HG03378 (cell line): ENCODE results near the gene MEIOC.
"Not testable (repeated sequence)": the region's sequence is repeated elsewhere in the genome, so short reads cannot be mapped to it uniquely, and the experiment has no call there.

Source experiments
- ATAC-seq: cut with Tn5 transposase; IDR thresholded peaks from one replicate; pipeline ENCODE4 v1.9.1; 2021; ENCODE audit warnings: mild to moderate bottlenecking, moderate library complexity; ENCODE audit not compliant: unreplicated experiment

MEIOC gene

DNA sequence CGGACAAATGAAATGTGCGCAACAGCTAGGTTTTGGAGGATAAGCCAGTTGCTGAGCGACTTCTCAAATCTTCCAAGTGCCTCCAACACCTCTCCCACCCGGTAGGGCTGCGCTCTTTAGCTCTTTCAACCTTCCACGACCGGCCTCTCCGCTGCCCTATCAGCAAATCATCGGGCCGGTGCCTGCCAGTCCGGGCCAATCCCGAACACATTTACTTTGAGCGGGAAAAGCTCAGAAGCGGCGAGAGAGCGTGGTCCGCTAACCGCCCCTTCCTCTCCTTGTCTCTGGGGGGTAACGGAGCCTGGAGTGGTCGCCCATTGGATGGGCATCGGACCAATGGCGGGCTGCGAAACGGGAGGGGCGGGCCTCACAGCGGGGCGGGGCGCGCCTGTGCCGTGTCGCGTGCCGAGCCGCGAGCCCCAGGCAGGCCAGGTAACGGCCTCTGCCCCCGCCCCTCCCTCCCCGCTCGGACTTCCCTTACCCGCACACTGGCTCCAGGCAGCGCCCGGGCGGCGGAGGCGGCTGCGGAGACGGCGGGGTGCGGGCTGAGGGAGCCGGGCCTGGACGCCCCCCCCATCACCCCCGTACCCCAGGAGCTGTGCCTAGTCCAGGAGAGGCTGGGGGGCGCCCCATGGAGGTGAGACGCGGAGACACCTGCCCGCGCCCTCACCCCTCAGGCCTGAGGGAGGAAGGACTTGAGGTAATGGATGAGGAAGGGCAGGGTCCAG lies at the start of gene MEIOC:
Gene MEIOC, plus strand, starts transcription at position 486 of the 728 bp plus-strand sequence. Its CDS starts 146 bp downstream, at position 632.
- no peak for ATAC-seq

DNA sequence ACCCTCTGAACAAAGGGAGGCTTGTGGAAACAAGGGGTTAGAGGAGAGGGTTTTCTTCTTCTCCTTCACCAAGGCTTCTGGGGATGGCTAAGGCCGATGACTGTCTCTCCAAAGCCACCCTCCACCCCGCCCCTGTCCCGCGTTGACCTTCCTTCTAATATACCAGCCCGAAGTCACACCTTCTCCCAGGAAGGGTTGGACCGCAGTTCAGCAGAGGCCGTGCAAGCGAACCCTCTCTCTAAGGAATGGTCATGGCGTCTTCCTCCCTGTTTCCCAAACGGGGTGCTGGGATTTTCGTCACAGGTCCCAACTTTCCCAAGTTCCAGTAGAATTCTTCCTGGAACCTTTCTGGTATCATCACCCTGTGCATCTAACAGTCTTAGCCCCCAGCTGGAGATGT lies 49.6 kb upstream of the MEIOC start:
- ATAC-seq: no peak

DNA sequence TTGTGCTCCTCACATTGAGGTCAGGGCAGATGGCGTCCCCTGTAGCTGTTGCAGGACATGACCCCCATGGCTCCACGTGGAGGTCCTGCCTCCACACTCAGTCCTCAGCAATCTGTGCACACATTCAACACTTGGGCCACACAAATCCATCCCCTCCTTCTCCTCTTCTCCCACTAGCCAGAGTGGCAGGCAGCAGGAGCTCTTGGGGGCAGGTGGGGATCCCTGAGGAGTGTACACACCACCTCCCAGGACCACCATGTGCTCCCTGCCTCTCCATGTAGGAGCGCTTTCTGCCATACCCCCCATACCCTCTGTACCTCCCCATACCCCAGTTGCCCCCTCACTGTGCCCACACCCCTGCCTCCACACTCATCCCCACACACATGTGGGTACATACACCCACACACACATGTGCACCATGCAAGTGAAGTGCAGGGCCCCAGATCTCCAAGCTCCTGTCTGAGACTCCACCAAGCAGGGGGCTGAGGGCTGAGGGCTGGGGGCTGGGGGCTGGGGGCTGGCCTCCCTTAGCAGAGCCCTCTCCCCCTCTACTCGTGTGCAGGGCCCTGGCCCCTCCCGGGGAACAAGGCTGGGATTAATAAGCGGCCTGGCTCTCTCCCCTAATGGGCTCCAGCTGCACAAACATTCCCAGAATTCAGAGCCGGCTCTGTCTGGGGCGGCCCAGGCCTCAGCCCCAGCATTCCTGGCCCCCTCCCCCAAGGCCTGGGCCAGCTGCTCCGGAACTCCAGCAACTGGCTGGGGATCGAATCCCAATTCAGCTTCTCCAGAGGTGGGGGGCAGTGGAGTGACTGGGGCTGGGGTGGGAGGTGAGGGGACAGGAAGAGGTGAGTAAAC lies 48.2 kb upstream of the MEIOC start:
- no peak for ATAC-seq

DNA sequence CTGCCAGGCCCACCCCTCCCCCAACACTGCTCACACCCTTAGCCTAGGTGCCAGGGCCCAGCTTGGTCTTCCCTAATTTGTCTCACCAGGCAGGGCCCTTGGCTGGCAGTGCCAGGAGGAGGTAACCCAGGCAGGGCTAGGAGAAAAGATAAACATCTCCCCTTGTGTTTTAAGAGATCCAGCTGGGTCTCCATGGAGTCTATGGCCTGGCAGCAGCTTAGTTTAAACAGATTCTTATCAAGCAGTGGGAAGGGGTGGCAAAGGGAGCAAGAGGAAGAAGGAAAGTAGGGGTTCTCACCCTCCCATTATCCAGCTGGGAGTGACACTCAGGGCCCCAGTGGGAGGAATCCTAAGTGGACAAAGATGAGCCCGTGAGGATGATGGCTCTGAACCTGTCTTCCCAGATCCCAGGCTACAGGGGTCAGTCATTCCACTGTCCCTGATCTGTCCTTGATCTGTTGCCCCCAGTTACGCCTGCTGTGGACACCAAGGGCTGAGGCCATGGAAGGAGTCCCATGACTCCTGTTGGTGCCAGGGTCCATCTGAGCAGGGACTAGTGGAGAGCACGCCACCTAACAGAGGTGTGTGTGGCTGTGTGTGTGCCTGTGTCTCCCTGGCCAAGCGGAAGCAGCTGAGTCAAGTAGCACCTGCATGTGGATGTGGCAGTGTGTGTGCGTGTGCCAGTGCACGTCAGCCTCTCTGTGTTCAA lies 47.4 kb upstream of the MEIOC start:
- no peak for ATAC-seq

DNA sequence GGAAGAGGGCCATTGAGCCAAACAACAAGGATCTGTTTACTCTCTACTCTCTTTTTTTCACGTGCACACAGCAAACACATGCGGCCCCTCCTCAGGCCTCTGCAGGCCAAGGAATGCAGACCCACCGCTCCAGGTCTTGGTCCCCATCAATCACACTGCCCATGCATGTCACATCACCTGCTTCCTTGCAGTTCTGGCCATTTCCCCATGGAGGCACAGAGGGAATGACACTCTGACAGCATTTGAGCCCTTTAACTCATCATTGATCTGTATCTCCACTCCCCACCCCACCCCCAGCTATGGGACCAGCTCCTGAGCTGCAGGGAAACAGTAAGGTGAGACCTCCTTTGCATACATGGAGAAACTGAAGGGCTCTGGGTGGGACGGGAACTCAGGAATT lies 45.9 kb upstream of the MEIOC start:
- ATAC-seq: no peak

DNA sequence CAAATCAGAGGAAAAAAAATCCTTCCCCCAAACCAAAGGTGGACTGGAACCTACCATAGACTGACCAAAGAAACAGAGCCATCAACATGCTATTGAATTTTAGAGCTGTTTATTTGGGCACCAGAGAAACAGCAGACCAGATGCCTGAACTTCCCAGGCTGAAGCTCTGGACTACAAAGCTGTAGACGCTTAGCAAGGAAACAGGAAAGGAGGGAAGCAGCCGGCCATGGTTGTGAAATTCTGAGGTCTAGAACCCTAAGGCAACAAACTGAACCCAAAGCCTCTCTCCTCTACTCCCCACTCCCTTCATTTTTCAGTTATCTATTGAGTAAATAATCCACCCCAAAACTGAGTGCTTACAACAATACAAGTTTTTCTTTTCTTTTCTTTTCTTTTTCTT lies 45.4 kb upstream of the MEIOC start:
- ATAC-seq: no peak

DNA sequence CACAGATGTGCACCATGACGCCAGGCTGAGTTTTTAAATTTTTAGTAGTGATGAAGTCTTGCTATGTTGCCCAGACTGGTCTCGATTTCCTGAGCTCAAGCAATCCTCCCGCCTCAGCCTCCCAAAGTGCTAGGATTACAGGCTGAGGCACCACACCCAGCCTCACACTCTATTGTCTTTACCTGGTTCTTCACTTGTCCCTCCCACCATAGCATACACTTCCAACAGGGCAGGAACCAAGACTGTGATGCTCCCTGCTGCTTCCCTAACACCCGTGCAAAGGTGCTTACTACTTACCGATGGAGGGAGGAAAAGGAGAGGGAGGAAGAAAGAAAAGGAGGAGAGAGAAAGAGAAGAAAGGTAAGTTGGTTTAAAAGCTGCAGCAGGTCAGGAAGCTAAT lies 41.4 kb upstream of the MEIOC start:
- ATAC-seq: no peak

DNA sequence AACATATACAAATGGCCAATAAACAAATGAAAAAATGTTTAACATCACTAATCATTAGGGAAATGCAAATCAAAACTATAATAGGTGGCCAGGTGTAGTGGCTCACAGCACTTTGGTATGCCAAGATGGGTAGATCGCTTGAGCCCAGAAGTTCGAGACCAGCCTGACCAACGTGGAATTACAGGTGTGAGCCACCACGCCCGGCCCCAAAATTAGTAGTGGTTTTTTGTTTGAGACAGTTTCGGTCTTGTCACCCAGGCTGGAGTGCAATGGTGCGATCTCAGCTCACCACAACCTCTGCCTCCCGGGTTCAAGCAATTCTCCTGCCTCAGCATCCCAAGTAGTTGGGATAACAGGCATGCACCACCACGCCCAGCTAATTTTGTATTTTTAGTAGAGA lies 37.6 kb upstream of the MEIOC start:
- not testable (repeated sequence) for ATAC-seq

DNA sequence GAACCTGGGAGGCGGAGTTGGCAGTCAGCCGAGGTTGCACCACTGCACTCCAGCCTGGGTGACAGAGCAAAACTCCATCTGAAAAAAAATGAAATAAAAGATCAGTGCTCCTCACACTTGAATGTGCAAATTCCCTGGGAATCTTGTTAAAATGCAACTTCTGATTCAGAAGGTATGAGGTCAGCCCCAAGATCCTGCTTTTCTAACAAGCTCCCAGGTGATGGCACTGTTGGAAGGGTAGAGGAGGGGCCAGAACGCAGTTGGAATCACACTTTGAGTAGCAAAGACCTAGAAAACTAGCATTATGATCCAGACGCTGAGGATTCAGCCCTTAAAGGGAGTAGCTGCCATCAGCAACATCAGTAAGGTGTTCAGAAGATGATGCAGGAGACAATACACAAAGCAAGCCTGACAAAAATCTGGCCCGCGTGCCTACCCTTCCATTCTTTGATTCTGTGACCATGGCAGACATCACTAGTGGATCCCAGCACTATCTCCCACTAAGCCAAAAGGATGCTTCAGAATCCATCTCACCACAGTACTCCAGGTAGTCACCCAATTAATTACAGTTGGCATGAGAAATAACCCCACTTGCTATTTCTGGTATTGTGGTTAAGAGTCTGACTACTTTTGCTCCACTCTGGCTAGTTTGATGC lies 33.1 kb upstream of the MEIOC start:
- ATAC-seq: no peak

DNA sequence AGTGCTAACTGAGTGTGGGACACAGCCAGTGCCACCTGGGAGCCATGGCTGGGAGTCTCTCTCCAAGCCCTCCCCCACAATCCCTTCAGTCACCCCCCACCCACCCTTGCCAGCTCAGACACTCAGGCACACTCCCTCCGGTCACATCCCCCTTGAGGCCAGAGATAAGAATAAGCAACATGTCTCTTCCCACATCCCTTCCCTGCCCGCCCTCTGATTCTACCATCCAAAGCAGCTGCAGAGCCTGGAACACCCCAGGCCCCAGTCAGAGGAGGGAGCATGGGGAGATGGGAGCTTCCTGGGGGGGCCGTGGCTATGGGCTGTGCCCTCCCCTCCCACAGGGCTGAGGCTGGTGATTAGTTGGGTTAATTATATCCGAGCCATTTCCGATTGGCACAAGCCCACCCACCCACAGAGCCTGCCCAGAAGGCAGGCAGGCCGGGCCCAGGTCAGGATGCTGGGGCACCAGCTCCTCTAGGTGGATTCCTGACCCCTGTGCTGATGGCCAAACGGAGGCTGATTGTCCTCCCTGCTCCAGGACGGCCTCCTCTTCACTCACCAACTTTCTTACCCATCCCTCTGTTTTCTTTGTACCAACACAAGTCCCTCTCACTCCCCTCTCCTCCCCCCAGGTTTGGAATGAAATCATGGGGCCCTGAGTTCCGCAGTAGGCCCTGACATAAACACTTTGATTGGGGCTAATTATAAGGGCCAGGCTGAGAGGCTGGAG lies 28.6 kb upstream of the MEIOC start:
- no peak for ATAC-seq

DNA sequence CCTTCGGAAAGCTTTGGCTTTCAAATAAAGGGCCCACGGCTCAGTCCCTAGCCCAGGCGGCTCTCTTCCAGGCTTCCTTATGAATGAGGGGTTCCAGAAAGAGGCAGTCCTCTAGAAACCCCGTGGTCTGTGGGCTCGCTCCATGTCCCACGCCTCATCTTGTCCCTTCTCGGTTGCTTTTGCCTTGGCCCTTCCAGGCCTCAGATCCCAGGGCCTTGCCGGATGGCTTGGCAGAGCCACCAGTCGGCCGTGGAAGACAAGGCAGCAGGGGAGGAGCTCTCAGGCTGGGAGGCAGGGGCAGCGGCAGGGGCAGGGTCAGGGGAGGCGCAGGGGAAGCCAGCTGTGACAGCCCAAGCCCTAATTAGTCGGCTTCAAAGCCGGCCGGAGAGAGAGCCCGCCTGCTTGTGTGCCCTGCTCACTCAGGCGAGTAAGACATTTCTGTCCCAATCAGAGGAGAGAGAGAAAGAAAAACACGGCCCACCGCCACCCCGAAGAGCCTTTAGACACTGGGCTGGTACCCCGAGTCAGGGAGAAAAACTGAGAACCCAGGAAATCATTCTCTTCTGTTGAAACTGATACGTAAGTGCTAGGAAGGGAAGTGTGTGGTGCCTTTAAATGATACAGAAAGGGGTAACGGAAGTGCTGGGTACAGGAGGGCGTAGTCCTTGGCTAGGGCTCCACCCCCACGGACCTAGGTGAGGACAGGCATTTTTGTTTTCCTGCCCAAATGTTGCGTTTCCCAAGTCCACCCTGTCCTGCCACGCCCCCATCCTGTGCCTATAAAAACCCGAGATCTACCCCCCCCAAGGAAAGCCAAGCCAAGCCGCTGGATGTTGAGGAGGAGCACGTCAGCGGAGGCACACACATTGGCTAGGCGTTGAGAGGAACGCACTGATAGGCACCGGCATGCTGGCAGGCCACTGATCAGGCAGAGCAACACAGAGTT lies 27.8 kb upstream of the MEIOC start:
- no peak for ATAC-seq

DNA sequence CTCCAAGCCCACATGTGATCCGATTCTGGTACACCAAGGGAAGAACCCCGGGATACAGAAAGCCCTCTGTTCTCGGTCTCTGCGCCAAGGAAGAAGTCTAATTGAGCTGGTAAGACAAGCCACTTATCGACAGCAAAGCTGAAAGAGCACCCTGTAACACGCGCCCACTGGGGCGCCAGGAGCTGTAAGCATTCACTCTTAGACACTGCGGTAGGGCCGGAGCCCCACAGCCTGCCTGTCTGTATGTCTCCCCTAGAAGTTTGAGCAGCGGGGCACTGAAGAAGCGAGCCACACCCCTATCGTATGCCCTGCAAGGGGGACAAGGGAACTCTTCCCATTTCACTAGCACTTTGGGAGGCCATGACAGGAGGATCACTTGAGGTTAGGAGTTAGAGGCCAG lies 27.0 kb upstream of the MEIOC start:
- no peak for ATAC-seq

DNA sequence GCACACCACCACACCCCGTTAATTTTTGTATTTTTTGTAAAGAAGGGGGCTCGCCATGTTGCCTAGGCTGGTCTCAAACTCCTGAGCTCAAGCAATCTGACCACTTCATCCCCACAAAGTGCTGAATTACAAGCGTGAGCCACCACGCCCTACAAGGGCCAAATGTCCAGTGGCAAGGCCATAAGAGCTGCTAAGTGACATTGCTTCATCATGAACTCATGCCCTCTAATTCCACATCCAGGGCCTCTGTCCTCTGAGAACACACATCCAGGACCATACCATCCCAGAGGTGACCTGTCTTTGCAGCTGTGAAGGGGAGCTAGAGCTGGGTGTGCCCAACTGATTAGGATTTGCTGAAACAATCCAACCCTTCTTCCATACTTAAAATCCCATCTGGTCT lies 25.6 kb upstream of the MEIOC start:
- no peak for ATAC-seq

DNA sequence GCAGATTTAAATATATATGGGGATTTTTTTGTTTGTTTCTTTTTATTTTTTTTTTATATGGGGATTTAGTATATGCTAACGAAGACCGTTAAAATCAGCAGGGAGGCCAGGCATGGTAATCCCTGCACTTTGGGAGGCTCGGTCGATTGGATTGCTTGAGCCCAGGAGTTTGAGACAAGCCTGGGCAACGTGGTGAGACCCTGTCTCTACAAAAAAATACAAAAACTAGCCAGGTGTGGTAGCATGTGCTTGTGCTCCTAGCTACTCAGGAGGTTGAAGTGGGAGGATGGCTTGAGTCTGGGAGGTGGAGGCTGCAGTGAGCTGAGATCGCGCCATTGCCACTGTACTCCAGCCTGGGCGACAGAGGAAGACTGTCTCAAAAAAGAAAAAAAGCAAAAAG lies 22.3 kb upstream of the MEIOC start:
- ATAC-seq: no peak

DNA sequence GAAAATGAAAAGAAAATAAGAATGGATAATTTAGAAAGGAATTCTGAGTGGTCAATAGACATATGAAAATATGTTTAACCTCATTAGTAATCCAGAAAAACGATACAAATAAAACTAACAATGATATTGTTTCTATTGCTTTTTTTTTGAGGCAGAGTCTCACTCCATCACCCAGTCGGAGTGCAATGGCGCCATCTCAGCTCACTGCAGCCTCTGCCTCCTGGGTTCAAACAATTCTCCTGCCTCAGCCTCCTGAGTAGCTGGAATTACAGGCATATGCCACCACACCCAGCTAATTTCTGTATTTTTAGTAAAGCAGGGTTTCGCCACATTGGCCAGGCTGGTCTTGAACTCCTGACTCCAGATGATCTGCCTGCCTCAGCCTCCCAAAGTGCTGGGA lies 21.9 kb upstream of the MEIOC start:
- not testable (repeated sequence) for ATAC-seq

DNA sequence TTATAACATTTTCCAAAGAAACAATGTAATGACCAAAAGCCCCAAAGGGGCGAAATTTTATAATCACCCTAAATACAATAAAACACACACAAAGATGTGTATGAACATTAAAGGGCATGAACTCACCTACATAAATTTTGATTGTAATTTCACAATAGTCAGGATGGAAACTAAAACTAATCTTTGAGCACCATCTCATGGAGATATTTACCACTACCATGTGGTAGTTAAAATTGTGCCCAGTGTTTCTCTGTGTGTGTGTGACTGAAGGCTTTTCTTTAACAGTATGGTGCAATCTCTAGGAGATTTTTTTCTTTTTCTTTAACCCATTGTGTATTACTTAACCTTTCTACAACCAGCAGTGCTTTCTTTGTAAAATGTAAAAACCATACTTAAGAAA lies 19.7 kb upstream of the MEIOC start:
- ATAC-seq: no peak

DNA sequence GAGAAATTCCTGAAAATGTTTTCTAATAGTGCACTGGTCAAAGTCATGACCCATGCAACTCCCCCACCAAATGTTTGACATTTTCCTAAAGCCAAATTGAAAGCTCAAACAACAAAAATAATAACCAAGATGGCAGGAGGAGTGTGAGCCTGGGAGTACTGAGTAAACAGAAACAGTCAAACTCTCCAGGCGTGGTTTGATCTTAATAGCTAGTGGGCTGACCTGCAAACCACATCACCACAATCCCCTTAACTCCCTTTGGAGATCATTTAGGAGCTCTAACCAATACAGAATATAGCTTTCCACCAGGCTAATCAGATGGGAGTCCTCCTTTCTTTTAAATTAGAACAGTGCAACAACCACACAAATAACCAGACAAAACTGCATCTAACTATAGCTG lies 19.2 kb upstream of the MEIOC start:
- no peak for ATAC-seq

DNA sequence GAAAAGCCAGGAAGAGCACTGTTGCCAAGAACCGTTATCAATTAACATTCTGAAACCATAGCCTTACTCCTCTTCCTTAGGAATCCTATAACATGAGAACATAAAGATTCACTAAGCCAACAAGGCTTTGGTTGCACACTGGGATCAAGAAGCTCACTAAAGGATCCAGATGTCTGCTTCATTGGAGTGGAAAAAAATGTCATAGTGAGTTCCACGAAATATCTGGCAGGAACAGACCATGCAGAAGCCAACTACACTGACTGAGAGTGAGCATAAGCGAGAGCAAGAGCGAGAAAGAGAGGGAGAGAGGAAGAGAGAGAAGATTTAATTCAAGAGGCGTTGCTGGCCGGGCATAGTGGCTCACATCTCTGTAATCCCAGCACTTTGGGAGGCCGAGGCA lies 13.4 kb upstream of the MEIOC start:
- ATAC-seq: no peak

DNA sequence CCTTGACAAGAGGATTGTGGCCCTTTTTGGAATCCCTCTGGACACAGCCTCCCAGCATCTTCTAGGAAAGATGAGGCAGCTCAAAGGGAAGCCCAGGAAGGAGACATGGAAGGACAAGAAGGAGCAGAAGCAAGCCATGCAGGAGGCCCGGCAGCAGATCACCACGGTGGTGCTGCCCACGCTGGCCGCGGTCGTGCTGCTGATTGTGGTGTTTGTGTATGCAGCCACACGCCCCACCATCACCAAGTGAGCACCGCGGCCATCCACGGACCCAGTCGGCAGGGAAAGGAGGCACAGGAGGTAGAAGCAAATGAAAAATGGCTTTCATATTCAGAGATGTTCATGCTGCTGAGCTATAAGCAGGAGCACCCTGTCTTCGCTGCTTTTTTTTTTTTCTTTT lies 10.9 kb upstream of the MEIOC start:
- no peak for ATAC-seq
